HG03571 (cell line): ENCODE measurements around the gene GPR152.
A peak's percentile ranks its signal among the peaks of the same experiment; 100 is the strongest.
"Not testable (repeated sequence)": the region's sequence is repeated elsewhere in the genome, so short reads cannot be mapped to it uniquely, and the experiment has no call there.

Experiments
- ATAC-seq: cut with Tn5 transposase; IDR thresholded peaks from one replicate; pipeline ENCODE4 v1.9.1; 2021; ENCODE audit not compliant: unreplicated experiment

GPR152 gene

GRCh38 chr11:67489885-67490726, 37.6 kb upstream of the GPR152 start:
- ATAC-seq: no peak

DNA sequence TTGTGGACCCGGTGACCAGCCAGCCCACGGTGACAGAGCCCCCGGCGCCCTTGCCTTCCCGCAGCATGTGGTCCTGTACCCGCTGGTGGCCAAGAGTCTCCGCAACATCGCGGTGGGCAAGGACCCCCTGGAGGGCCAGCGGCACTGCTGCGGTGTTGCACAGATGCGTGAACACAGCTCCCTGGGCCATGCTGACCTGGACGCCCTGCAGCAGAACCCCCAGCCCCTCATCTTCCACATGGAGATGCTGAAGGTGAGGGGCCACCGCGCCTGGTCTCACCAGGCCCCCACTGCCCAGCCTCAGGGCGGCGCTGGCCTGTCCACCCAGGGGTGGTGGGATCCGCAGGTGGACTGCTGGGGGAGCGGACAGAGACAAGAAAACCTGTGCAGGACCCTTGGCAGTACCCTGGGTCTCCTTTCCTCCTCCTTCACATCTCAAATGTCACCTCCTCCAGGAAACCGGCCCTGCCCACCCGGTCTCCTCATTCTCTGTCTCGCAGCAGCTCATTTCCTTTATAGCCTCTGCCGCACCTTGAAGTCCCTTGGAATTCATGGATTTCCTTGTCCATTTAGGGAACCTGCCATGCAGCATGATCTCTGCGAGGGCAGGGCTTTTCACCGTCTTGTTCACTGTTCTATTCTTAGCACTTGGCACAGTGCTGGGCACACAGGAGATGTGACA, 36.8 kb upstream of the GPR152 start:
- no peak for ATAC-seq

DNA sequence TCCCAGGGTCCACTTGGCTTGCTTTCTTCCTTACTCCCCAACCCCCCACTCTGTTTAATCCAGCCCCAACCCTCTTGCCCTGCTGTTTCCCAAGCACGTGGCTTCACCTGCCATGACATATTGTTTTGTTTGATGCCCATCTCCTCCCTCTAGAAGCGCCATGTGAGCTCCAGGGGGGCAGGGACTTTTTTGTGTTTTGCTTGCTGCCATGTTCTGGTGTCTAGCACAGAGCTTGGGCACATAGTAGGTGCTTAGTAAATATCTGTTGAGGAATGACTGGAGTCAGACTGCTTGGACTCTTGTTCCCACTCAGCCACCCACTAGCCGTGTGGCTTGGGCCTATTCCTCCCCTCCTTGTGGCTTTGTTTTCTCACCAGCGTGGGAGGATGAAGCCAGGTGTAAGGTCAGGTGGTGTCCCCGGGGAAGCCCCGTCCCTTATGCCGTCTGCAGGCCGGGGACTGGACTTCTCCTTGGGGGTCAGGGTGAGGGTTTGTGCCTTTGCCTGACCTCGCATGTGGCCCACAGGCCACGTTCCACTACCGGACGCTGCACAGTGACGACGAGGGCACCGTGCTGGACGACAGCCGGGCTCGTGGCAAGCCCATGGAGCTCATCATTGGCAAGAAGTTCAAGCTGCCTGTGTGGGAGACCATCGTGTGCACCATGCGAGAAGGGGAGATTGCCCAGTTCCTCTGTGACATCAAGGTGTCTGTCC, 34.1 kb upstream of the GPR152 start:
- ATAC-seq: no peak

DNA sequence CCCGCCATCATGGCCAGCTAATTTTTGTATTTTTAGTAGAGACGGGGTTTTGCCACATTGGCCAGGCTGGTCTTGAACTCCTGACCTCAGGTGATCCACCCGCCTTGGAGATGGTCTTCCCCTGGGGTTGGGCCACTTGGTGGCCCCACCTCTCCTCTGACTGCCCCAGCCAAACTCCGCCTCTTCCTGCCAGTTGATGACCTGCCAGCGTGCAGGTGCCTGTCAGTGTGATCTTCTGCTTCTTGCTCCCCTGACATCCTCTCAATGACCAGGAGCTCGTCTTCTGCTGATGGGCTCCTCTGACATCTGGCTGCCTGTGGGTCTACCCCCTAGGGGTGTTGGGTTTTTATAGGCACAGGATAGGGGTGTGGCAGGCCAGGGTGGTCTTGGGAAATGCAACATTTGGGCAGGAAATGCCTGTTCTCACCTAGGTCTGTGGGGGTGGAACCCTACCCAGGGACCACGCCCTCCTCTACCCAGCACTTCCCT, 33.4 kb upstream of the GPR152 start:
- ATAC-seq: not testable (repeated sequence)

GRCh38 chr11:67484847-67485311, 32.4 kb upstream of the GPR152 start:
- no peak for ATAC-seq

DNA sequence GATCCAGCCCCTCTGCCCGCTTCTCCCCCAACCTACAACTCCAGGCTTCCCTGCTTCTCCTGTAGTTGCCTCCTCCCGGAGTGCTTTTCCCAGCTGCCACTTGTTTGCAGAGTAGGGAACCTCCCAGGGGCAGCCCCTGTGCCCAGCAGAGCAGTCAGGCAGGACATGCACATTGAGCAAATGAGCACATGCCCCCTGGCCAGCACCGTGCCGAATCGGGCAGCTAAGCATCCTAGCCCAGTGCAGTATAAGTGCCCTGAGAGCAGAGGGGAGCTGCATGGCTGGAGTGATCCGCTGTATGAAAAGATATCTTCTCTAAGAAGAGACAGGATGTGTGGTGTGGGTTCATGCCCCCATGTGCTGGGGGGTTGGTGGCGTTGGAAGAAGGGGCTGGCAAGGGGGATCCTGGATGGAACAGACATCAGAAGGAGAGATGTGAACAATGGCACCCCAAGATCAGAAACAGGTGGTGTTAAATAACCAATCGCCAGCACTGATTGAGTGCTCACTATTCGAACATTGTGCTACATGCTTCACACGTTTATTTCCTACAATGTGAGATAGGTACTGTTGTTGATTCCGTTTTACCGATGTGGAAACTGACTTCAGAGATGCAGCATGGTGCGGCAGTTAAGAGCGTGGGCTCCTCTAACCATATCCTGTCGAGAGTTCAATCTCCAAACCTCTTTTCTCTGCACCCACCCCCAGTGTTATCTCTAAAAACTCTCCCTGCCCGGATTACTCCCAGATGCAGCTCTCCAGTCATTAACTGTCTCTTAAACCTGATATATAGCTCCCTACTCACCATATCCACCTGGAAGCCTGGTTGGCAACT, 31.5 kb upstream of the GPR152 start:
- no peak for ATAC-seq

DNA sequence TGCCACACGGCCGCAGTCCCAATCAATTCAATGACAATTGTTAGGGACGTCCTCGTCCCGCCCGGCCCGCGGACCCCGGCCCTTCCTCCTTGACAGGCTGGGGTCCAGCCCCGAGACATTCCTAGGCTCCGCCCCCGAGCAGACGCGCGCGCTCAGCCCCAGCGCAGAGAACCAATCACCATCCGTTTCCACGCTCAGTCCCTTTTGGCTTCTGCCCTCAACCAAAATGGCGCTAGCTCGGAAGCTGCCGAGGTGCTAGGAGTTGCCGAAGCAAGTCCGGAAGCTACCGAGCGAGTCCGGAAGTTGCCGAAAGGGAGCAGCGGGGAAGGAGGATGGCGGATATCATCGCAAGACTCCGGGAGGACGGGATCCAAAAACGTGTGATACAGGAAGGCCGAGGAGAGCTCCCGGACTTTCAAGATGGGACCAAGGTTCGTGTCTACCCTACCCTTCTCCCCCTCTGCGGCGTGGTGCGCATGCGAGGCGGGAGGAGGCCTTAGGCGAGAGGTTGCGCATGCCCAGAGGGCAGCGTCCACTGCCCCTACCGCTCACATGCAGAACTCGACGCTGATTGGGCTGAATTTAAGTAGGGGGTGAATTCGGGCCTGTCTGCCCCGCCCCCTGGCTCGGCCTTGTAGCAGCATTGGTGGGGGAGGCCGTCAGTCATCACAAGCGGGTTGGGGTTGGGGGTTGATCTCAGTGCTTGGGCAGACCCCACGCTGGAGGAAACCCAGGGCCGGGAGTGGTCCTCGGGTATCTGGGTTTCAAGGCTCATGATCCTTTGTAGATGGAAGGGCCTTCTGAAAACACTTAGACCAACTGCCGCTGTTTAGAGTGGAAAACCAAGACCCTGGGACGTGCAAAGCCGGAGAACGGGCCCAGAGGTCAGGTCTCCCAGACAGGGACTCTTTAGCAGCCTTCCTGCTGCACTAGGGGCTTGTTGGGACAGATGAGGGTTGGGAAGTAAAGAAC, 30.6 kb upstream of the GPR152 start, which contains the start of gene AIP:
Gene AIP (plus strand): TSS at position 200 of the 972 bp plus-strand sequence. CDS start 133 bp downstream, at position 333.
- ATAC-seq: peak; percentile 64

DNA sequence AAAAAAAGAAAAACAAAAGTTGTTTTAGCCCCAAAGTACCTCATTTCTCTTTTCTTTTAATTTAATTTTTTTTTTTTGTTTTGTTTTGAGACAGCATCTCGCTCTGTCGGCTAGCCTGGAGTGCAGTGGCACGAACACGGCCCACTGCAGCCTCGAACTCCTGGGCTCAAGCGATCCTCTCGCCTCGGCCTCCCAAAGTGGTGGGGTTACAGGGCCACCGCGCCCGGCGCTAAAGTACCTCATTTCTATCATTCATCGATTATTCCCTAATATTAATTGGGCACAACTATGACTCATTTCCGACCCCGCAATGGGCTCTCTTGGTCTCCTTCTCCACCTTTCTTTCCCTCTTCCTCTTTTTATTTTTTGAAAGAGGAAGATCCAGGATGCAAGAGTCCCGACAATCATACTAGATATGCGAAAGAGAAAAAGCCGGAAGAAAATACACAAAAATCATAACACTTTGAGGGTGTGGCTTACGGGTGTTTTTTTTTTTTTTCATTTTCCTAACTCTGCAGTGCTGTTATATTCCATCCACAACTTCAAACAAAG, 29.8 kb upstream of the GPR152 start:
- ATAC-seq: peak; percentile 1

- not testable (repeated sequence) for ATAC-seq
These were observed 25.0 kb upstream of the GPR152 start for GRCh38 chr11:67477344-67478050.

GRCh38 chr11:67476692-67477091, 24.2 kb upstream of the GPR152 start:
- ATAC-seq: not testable (repeated sequence)

DNA sequence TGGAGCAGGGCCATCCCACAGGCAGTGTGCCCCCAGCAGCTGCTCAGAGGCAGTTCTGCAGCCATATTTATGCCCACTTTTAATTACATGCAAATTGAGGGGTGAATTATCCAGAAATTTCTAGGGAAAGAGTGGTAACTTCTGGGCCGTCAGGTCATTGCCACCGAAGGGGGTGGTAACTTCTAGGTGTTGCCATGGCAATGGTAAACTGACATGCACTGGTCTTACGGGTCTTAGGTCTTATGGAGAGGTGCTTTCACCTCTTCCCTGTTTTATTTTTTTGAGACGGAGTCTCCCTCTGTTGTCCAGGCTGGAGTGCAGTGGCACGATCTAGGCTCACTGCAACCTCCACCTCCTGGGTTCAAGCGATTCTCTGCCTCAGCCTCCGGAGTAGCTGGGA, 20.4 kb upstream of the GPR152 start:
- ATAC-seq: no peak

DNA sequence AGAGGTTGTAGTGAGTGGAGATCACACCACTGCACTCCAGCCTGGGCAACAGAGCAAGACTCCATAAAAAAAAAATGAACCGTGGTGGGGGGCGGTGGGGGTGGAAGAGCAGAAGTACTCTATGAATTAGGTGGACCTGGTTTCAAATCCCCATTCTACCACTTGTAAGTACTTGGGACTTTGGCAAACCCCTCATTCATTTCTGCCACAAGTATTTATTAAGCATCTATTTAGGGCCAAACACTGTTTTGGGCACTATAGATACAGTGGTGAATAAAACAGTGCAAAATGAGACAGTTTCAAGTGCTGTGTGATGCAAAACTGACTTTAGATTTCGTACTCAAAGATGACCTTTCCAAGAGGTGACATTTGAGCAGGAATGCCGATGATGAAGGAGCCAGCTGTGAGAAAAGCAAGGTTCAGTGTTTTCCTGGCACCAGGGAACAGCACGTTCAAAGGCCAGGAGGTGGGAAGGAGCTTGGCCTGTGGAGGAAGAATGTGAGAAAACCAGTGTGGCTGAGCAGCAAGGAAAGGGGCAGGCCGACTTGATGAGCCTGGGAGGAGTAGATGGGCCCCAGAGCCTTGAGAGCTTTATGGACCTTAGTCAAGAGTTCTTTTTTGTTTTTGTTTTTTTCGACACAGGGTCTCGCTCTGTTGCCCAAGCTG, 17.9 kb upstream of the GPR152 start:
- no peak for ATAC-seq

DNA sequence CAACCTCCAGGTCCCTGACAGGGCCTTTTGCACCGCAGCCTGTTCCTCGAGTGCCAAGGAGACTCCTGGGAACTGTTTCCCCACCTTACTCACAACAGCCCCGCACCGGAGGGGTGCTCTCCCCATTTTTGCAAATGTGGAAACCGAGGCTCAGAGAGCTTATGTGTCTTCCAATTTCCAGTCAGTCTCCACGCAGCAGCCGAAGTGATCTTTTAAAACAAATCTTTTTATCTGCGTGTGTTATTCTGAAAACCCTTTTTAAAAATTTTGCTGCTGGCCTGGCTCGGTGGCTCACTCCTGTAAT, 16.9 kb upstream of the GPR152 start:
- ATAC-seq: no peak

- peak; percentile 60 for ATAC-seq
These were observed 16.4 kb upstream of the GPR152 start, which contains the start of gene TMEM134 for GRCh38 chr11:67468759-67469507. Gene TMEM134 (minus strand): TSS chr11:67469251. CDS start chr11:67469192, 59 bp downstream.

GRCh38 chr11:67468456-67468758, 15.9 kb upstream of the GPR152 start:
- ATAC-seq: no peak

DNA sequence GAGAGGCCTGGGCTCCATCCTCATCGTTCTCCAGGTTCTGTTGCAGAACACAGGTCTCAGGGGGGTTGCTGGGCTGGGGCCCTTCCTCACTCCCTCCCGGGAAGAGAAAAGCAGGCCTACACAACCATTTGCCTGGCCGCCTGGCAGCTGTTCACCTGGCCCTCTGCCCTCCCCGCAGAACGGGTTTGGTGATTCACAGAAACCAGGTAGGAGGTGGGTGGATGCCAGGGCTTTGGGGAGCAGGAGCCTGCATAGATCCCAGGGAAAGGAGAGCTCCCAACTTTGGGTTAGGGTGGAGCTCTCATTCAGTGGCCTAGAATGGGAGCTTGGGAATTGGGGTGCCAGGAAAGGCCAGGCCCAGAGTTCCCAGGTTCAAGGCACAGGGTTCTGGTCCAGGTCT, 15.5 kb upstream of the GPR152 start:
- ATAC-seq: no peak
